Right lobe of liver (tissue), 4 donors: ENCODE results near the gene MYO1F.

ENCODE experiments used
- CTCF ChIP-seq, 4 donors: fragments of 200-600 bp in 3 of 4; fragments of 450-650 bp in 1 of 4; IDR thresholded peaks; one replicate each; pipeline versions ENCODE4 v1.5.1 to v1.8.0; 2016 to 2022; ENCODE audit warnings: antibody characterized with exemption in 4 of 4, mild to moderate bottlenecking in 2 of 4
- POLR2A ChIP-seq: fragments of 450-650 bp; IDR thresholded peaks from one replicate; pipeline ENCODE4 v1.6.1; 2017; ENCODE audit warnings: antibody characterized with exemption, mild to moderate bottlenecking
- donor health status: DM: no; HTN: no; CAD: no.
- donor health status: DM: no; HTN: no; CAD: no.
- donor health status: DM: no; HTN: yes; CAD: no.

- TF ChIP-seq CTCF (IDR thresholded peaks at IDR 0.05), result no peak
- no peak for TF ChIP-seq POLR2A
Observed at GRCh38 chr19:8596168-8596567, 18.9 kb upstream of the MYO1F start.
